DMS153 (cell line): Measurements from ENCODE around the gene PSMB7.

ENCODE experiments used
- DNase-seq: peaks from one replicate; lab custom pipeline; 2025; lab: John Stamatoyannopoulos, UW

PSMB7 gene

GRCh38 chr9:124410321-124410913 lies 4.8 kb downstream of the PSMB7 start:
- DNase-seq: no peak

- DNase-seq: no peak
These were observed 5.8 kb downstream of the PSMB7 start for GRCh38 chr9:124409410-124409809.

DNA sequence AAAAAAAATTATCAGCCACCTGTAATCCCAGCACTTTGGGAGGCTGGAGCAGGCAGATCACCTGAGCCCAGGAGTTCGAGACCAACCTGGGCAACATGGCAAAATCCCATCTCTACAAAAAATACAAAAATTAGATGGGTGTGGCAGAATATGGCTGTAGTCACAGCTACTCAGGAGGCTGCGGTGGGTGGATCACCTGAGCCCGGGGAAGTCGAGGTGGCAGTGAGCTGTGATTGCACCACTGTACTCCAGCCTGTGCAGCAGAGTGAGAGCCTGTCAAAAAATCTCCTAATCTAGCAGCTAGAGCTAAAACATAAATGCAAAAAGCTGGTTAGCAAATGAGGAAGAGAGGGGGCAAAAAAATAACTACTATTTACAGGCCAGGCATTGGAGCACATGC lies 12.0 kb downstream of the PSMB7 start:
- no peak for DNase-seq

- no peak for DNase-seq
These were observed 15.0 kb downstream of the PSMB7 start for GRCh38 chr9:124399968-124400940.

DNA sequence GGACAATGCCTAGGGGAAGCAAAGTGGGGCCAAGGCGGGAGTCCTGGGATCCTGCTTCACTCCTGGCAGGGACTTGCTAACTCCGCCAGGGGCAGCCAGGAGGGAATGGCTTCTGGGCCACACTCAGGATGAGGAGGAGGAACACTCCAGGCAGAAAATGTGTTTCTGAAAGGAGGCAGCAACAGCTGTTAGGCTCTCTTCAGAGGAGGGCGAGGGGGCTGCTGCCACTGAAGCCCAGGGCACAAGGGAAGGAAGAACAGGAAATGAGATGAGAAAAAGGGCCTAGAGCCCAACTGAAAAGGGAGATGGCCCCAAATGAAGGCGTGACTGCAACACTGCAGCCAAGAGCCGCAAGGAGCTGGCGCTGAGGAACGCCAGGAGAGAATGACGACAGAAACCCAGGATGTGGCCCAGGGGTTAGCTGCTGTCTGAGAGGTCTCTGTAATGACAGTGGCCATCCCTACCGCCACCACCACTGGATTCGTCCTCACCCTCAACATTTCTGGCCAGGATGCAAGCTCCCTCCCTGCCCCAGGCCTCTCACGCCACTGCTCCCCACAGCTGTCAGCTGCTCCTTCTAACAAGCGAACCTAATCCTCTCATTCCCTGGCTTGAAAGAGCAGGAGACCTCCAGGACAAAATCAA lies 15.8 kb downstream of the PSMB7 start:
- DNase-seq: no peak

DNA sequence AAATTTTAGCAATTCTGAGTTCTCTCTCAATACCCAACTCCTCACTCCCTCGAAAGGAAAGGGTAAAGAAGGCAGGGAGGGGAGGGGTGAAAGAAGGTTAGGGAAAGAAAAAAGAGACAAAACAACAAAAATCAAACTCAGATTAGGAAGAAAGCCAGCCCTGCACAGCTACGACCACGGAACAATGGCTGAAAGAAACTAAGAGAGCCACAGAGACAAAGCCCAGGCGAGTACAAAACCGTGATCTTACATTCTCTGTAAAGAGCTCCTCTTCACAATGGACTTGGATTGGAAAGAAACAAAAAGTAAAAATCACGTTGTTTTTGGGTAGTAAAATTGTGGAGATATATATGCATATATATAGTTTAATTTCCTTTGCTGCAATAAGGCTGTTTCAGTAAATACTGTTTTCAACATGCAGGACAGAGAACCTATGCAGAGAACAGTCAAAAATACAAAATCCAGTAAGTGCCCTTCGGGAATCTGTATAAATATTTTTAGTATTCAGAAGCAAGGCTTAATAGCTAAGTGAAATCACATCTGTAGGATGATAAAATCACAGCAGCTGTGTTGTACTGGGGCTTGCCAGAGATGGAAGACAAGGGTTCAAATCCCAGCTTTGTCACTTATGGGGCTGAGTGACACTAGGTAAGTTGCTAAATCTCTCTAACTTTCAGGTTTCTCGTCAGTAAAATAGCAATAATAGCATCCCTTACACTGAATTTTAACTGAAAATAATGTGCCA lies 16.9 kb downstream of the PSMB7 start:
- no peak for DNase-seq

- no peak for DNase-seq
These were observed 19.4 kb downstream of the PSMB7 start for GRCh38 chr9:124395826-124396225.

DNA sequence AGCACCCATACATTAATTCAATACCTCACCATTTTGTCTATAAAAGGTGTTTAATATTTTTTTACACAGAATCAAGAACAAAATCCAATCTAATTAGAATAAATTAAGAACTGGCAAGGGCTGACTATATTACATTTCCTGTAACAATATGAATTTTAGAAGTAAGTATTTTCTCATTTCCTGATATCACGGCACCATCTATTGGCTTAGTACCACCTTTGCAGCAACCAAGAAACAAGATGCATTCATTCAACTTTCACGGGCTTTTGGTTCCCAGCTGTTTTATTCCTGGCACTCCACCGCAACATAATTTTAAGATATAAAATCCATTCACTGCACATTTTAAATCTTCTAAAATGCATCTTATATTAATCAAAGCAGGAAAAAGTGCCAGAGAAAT lies 20.6 kb downstream of the PSMB7 start:
- DNase-seq: no peak

GRCh38 chr9:124394167-124394566 lies 21.1 kb downstream of the PSMB7 start:
- no peak for DNase-seq

GRCh38 chr9:124392871-124393460 lies 22.3 kb downstream of the PSMB7 start:
- DNase-seq: peak; percentile 29

DNA sequence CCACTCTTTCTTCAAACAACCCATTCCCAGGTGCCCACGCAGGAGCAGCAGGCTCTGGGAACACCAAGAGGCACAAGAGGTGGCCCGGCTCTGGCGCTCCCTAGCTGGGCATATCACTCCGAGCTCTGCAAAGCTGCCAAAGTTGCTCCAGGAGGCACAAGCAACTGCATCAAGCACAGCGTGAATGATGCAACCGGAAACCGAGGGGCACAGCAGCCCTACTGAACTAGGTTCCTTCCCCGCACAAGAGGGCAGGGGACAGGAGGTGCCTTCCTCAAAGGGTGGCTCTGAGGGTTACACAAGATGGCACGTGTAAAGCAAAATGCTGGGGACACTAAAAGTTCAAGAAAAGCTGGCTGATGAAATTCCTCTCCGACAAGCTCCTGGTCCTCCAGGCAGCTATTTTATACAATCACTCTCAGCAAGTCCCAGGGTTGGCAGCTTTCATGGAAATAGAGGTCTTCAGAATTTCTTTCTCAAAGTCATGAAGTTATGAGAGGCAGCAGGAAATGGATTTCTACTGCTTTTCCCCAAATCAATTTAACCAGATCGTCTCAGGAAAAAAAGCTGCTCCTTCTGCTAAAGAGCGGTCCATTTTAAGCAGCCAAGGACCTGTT lies 22.9 kb downstream of the PSMB7 start:
- no peak for DNase-seq

GRCh38 chr9:124390794-124391658 lies 24.2 kb downstream of the PSMB7 start:
- no peak for DNase-seq

DNA sequence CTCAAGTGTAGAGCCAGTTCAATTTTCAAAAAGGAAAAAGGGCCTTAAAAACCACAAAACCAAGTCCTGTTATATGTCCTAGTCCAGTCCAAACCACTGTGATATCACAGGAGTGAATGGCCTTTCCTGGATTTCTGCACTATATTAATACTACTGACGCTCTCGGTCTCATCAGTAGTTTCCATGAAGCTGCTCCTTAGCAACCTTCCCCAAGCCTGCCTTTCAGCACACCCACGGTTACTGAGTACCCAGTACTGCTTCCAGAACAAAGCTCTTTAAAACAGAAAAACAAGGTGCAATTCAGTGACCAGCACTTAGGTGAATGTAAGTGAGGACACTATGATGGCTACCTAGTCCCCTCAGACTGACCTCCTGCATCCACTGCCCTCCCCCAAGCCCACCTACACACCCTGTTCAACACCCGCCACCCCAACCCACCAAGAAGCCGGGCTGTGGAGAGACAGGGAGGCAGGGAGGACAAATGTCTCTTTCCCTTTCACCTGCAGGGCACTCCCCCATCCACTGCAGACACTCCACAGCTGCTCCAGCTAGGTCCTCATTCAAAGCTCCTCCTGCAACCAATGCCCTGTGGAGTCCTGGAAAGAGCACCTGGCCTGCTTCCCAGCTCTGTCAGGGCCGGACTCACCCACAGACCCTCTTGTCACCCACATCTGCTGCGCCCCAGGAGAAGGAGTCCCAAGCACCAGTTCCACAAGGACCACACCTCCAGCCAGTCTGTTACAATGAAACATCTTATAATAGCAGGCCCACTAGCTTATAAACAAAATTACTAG lies 25.9 kb downstream of the PSMB7 start:
- peak; percentile 36 for DNase-seq

- no peak for DNase-seq
These were observed 26.8 kb downstream of the PSMB7 start for GRCh38 chr9:124388275-124389048.

GRCh38 chr9:124386201-124386600 lies 29.0 kb downstream of the PSMB7 start:
- DNase-seq: no peak

DNA sequence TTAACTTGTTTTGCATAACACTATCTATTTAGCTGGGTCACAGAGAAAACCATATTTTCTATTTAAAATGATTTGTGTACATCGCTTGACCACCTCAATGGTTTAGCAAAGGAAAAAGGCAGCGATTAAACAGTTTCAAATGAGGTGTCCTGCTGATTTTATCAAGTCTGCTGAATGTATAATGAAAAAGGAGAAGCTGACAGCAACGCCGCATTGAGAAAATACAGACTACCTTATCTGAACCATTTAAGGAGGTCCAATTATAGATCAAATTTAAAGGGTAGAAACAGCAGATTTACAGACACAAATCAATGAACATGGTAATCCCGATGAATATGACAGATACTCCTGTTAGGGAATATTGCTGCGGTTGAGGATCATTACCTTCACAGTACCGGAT lies 29.6 kb downstream of the PSMB7 start:
- DNase-seq: no peak

DNA sequence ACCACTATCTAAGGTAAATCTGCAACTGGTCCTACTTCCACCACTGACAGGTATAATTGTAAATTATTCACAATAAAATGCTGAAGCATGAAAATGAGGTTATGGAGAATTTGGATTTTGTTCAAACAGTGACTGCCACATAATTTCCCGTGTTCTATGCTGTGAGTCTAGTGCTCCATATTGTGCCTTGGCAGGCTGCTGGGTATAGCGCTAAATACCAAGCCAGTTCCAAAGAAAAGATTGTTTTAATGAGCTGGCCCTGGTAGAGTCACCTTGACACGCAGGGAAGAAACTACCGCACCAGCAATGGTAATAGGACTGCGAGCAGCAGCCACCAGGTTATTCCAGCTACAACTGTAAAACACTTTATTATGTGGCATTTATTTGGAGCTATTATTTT lies 30.4 kb downstream of the PSMB7 start:
- peak; percentile 29 for DNase-seq

- no peak for DNase-seq
These were observed 31.0 kb downstream of the PSMB7 start for GRCh38 chr9:124384210-124384609.
